ENCODE measurements around the gene BBS7. TPM values are rescaled to one million over a fixed set of nuclear protein-coding genes. Genes with fewer than 3 reads are reported as not detected.
A peak's percentile ranks its signal among the peaks of the same experiment; 100 is the strongest.

Gene BBS7
- polyA plus RNA-seq, 2 of the 4 experiments (the other 2 are of a cell fraction), result 12.6 to 17.7 TPM

GRCh38 chr4:121817006-121817405 lies 53.3 kb downstream of the BBS7 start:
- Histone ChIP-seq H3K4me2 (no peak overlapping the region), H3K27ac (no peak overlapping the region), H3K9me3 (no peaks in the 10 kb centered on the region), H3K4me1 (peaks cover 21% of the 10 kb centered on the region; the same call in 2 of the 3 replicates), H3K4me3 (no peak overlapping the region)
- no peak for FAIRE-seq
- TF ChIP-seq MAFK (IDR thresholded peaks at IDR 0.05; ENCODE audit: partially characterized antibody) (peak; percentile 56), RNF2 (IDR thresholded peaks at IDR 0.05; ENCODE audit: borderline replicate concordance, low read depth) (no peak)
- ChIA-PET POLR2A (no interaction called here), CTCF (no interaction called here)
- no peak for DNase-seq (ENCODE audit: low read depth in 1 of 2, low spot score in 1 of 2)
- no peak for ATAC-seq
- 87% methylated on average over 3 of the region's 3 CpGs for WGBS (ENCODE audit: missing lambda C conversion rate)

- TF ChIP-seq NR3C1 (IDR thresholded peaks at IDR 0.05) (no peak), NFE2L2 (conservative IDR thresholded peaks at IDR 0.05; ENCODE audit: low read length) (no peak), KDM5A (IDR thresholded peaks at IDR 0.05) (no peak), USF2 (IDR thresholded peaks at IDR 0.05) (no peak), ELK1 (IDR thresholded peaks at IDR 0.05; ENCODE audit: low read depth, low read length) (no peak), PHF8 (IDR thresholded peaks at IDR 0.05; ENCODE audit: borderline replicate concordance, low read depth) (no peak), RNF2 (IDR thresholded peaks at IDR 0.05; ENCODE audit: borderline replicate concordance, low read depth) (no peak), ZSCAN20 (CRISPR knock-in tag; IDR thresholded peaks at IDR 0.05) (no peak), ZC3H11A (IDR thresholded peaks at IDR 0.05) (no peak), EHF (CRISPR knock-in tag; IDR thresholded peaks at IDR 0.05) (no peak), EHMT2 (IDR thresholded peaks at IDR 0.05; ENCODE audit: low read depth) (no peak), MAX (IDR thresholded peaks at IDR 0.05) (no peak), MAZ (IDR thresholded peaks at IDR 0.05; ENCODE audit: borderline replicate concordance, low read depth, low read length) (no peak), KDM1A (IDR thresholded peaks at IDR 0.05; ENCODE audit: low read depth) (no peak), CHD4 (IDR thresholded peaks at IDR 0.05; ENCODE audit: borderline replicate concordance) (no peak), FOXS1 (CRISPR knock-in tag; IDR thresholded peaks at IDR 0.05) (no peak), POLR2AphosphoS2 (conservative IDR thresholded peaks at IDR 0.05; ENCODE audit: low read length) (no peak), CBX2 (IDR thresholded peaks at IDR 0.05; ENCODE audit: borderline replicate concordance, low read depth) (no peak)
- no peak overlapping the region for H3K4me2 ChIP-seq
- ATAC-seq (no peak), DNase-seq (ENCODE audit: low read depth in 1 of 2, low spot score in 1 of 2) (no peak), FAIRE-seq (no peak)
- POLR2A ChIA-PET, result no interaction called here
- H3K9me3 ChIP-seq, result no peaks in the 10 kb centered on the region
- H3K4me3 ChIP-seq, result no peak overlapping the region
- no peak overlapping the region for H3K27ac ChIP-seq
- peaks cover 9% of the 10 kb centered on the region; the same call in 2 of the 3 replicates for H3K4me1 ChIP-seq
- CTCF ChIA-PET, result no interaction called here
- 78% methylated on average over 2 of the region's 2 CpGs for WGBS (ENCODE audit: missing lambda C conversion rate)
These were observed 55.5 kb downstream of the BBS7 start for GRCh38 chr4:121814756-121815155.

GRCh38 chr4:121811122-121811521 lies 59.2 kb downstream of the BBS7 start:
- no peaks in the 10 kb centered on the region for H3K4me1 ChIP-seq
- CTCF ChIA-PET, result no interaction called here
- no peaks in the 10 kb centered on the region for H3K9me3 ChIP-seq
- no peak for ATAC-seq
- DNase-seq (ENCODE audit: low read depth in 1 of 2, low spot score in 1 of 2), result no peak
- TF ChIP-seq PHF8 (IDR thresholded peaks at IDR 0.05; ENCODE audit: borderline replicate concordance, low read depth) (no peak), ZNF302 (CRISPR knock-in tag; IDR thresholded peaks at IDR 0.05) (no peak), CEBPB (IDR thresholded peaks at IDR 0.05) (no peak), MYC (IDR thresholded peaks at IDR 0.05; ENCODE audit: borderline replicate concordance, low read length) (no peak), FOXS1 (CRISPR knock-in tag; IDR thresholded peaks at IDR 0.05) (no peak), ESRRA (IDR thresholded peaks at IDR 0.05; ENCODE audit: borderline replicate concordance, low read length) (no peak), TFCP2L1 (CRISPR knock-in tag; IDR thresholded peaks at IDR 0.05) (no peak), RFX5 (IDR thresholded peaks at IDR 0.05) (no peak), RCOR1 (IDR thresholded peaks at IDR 0.05; ENCODE audit: low read depth, low read length) (no peak), KDM5A (IDR thresholded peaks at IDR 0.05) (no peak), ZFP36 (IDR thresholded peaks at IDR 0.05; ENCODE audit: borderline replicate concordance, partially characterized antibody) (no peak), HEYL (CRISPR knock-in tag; IDR thresholded peaks at IDR 0.05) (no peak), SMC3 (IDR thresholded peaks at IDR 0.05) (no peak), HOXB13 (CRISPR knock-in tag; IDR thresholded peaks at IDR 0.05; ENCODE audit: low read depth) (no peak), RAD21 (conservative IDR thresholded peaks at IDR 0.05 in 1 of 2, IDR thresholded peaks at IDR 0.05 in 1 of 2) (no peak)
- H3K4me3 ChIP-seq, result no peak overlapping the region
- H3K4me2 ChIP-seq, result no peak overlapping the region
- FAIRE-seq, result no peak
- no peak overlapping the region for H3K27ac ChIP-seq
- POLR2A ChIA-PET, result no interaction called here
